Stimulated activated CD8-positive, alpha-beta memory T cell treated with anti-CD3 and anti-CD28 coated beads, Interleukin-15, amount 100 ng/mL, for 48 hours (primary cell): Measurements from ENCODE around the gene DPP6.

Source experiments
- DNase-seq, 2 donors: peaks; one replicate each; pipeline ENCODE4 v3.0.0-alpha.2; 2020; ENCODE audit warnings: low read depth in 2 of 2

The DPP6 gene

DNA sequence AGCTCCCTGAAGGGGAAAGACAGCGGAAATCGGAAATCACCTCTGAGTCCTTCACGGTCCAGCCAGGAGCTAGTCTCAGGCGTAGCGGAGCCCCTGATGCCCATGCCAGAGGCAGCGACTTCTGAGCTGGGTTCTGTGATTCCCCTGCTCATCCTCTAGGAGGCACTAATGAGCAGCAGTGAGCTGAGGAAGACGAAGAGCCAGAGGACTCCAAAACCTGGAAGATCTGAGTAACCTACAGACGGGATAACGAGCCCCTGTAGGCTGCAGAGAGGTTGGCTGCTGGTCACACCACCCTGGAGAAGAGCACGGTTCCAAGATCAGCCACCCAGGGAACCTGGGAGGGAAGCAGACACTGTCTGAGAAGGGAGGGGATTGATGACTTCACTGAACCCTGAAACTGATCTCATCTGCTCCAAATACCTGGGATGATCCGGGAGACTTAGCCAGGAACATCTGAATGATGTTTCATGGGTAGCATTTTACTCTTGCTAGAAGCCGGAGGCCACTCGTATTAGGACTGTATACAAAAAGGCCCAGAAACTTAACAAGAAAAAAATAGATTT is 646.6 kb downstream of the DPP6 start:
- no peak for DNase-seq

DNA sequence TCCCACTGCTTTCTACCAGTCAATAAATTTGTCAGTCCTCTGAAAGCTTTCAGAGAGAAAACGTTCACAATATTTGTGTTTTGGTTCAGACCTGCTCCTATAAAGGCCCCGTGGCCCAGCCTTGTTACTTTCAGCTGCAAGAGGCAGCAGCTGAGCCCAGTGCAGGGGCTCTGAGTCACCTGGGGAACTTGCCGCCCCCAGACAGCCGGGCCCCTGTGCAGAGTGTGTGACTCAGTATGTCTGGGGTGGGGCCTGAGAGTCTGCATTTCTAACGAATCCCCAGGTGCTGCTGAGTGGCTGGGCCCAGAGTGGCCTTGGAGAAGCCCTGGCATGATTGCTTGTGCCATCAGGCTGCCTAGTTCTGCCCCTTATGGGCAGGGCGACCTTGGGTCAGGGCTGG is 647.2 kb downstream of the DPP6 start:
- peak; percentile 3 to 7 for DNase-seq

DNA sequence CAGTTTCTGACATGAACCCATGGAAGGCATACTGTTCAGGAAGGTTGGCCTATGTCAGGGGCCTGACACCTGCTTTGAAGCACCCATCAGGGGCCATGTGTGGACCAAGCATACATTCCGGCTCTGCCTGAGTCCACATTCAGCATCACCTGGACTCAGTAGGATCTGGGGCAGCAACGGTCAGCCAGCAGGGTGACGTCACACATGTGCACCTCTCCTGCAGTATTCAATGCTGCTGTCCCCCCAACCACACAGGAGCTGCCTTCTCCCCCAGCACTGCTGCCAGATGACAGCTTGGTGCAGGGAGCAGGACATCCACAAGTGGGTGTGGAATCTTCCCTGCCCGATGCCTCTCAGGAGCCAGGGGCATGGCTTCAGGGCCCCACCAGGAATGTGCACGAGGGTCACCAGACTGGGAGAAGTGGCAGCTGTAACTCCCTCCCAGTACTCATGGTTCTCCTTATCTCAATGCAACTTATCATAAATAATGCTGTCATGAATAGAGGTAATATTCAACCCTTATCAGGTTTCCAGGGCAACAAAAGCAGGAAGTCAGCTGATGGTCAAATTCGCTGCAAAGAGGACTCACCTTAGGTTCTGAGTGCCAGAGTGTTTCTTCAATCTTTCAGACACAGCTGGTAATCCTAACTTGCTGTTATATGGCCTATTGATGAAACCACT is 657.8 kb downstream of the DPP6 start:
- DNase-seq = no peak

DNA sequence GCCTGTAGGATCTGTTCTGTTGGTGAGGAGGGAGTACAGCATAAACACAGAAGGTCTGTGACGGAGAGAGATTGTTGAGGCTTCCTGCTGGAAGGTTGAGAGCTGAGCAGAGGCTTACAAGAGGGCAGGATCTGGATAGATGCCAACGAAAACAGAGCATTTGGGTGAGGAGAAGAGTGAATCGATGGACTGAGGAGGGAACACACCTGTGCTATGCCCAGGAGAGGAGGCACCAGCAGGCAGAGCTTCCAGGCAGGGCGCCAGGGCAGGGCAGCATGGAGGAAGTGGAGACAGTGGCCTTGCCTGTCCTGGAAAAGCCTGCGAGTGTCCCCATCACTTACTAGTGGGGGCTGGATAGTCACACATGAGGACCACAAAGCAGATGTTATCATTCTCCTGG is 667.8 kb downstream of the DPP6 start:
- no peak for DNase-seq

DNA sequence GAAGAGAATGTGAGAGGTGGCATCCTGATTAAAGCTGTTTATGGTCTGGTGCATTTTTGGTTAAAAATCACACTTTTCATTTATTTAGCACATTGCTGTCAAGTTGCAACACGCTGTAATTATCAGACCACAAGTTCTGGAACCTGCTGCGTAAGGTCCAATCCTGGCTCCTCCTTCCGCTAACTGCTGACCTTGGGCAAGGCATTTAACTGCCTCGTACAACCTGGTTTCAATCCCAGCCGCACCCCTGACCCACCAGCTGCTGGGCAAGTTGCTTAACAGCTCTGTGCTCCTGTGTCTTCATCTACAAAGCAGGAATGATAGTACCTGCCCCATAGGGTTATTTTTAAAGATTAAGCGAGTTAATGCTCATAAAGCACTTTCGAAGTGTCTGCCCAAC is 668.9 kb downstream of the DPP6 start:
- no peak for DNase-seq

DNA sequence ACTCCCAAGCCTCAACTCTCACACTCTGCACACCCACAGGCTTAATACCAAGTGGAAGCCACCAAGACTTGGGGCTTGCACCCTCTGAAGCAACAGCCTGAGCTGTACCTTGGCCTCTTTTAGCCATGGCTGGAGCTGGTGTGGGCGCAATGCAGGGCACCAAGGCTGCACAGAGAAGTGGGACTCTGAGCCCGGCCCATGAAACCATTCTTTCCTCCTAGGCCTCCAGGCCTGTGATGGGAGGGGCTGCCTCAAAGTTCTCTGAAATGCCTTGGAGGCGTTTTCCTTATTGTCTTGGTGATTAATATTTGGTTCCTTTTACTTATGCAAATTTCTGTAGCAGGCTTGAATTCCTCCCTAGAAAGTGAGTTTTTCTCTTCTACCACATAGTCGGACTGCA is 674.2 kb downstream of the DPP6 start:
- no peak for DNase-seq

DNA sequence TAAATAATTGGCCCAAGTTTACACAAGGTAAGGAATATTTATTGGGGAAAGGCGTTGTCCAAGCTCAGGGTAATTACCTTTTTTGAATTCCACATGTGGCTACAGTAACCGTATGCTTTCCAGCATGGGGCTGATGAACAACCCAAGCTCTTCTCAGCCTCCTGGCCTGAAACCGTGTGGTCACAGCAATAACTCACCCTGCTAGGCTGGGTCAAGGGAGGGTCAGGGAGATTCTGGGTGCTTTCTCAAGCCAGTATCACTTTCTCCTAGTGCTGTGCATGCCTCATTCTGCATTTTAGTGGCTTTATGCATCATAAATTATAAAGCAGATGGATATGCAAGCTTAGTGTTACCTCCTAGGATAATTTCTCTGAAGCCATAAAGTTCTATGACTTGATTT is 676.9 kb downstream of the DPP6 start:
- no peak for DNase-seq

DNA sequence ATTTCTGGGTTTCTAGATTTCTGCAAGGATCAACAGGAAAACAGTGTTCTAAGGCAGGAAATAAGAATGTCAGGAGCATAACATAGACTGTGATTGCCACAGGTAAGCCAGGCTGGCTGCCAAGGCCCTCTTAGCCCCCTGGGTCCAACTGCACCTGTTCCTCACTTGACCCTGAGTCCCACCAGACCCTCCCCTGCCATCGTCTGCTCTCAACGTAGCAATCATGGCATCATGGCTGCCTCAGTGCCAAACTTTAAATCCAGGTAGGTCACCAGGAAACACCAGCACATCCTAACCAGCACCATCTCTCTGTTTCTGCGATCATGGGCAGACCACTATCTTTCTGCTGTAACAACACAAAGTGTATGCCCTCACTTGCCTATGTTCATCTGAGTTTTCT is 683.6 kb downstream of the DPP6 start:
- no peak for DNase-seq

DNA sequence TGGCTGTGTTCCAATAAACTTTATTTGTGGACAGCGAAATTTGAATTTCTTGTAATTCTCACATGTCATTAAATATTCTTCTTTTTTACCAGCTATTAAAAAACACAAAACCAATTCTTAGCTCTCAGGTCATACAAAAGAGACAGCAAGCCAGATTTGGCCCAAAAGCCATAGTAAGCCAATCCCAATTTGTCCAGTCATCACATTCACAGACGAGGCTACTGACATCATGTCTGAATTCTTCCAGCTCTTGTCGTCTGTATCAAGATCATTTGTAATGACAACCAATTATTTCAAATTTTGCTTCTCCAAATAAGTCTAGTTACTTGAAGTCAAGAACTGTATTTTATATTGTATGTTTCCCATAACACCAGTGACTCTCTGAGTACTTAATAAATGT is 684.2 kb downstream of the DPP6 start:
- no peak for DNase-seq

DNA sequence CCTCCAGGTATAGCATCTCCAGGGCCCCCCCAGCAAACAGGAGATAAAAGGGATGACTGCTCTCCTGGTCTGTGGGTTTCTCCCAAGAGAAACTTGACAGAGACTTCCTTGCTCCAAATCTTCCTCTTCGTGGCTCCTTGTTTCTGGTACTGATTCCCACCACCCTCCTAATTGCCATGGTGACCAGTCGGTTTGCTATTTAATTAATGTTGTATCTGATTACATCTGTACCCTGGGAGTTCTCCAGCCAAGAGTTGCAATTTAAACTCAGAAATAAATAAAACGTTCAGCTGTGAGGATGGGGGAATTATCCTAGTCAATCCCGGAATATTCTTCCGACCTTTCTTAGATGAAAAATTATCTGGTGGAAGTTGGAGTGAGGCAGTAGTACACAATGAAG is 686.0 kb downstream of the DPP6 start:
- DNase-seq = no peak

DNA sequence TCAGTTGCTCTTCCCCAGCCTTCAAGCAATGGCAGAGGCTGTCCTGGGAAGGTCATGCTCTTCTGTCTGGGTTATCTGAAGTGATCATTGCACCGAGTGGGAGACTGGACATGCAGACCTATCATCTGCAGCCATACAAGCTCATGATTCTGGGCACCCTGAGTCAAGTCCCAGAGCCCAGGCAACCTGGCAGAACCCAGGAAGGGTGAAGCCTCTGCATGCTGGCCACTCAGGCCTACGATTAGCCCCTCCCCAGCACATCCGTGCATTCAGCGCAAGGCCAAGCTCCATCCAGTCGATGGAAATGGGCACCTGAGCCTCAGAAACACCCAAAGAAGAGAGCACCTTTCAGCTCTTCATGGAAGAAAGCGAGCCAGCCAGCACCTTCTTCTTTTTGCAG is 688.9 kb downstream of the DPP6 start:
- no peak for DNase-seq

DNA sequence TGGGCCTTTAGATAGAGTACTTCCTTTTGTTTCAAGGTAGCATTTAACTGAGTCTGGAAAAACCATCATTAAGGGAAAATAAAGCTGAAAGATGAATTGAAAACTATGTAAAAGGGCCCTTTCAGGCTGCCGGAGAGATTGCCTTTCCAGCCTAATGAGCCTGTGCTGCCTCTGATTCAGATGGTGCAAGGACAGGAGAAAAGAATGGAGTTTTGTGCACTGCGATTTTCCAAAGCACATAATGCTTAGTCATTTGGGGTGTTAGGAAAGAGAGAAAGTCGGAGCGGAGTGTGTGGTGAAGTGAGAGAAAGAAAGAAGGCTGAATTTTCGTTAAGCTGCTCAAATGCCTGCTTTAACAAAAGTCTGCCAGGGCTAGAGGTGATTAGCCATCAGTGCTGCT is 691.0 kb downstream of the DPP6 start:
- DNase-seq = no peak

DNA sequence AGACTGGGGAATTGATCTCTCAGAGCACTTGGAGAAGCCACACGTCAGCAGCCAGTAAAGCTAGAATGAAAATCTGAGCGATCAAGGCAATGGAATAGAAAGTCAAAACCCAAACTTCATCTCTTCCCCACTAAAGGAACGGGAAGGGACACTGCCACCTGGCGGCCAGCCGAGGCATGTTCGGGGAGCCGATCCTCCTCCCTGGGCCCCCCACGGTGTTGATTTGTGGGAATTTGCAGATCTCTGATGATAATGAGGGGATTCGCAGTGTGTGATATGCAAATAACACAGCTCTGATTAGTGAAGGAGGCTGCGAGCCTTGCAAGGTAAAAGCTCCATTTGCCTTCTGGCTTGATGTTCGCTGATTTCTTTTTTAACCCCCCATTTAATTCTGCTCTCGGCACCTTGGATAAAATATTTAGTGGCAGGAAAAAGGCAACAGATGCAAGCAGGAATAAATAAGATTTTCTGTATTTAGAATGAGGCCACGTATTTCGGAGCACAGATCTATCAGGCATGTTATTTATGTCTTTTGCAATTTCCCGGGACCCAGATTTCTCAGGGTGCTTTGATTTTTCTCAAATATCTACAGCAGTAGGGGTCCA is 692.2 kb downstream of the DPP6 start:
- DNase-seq = peak in 1 of 2 donors; percentile 1

DNA sequence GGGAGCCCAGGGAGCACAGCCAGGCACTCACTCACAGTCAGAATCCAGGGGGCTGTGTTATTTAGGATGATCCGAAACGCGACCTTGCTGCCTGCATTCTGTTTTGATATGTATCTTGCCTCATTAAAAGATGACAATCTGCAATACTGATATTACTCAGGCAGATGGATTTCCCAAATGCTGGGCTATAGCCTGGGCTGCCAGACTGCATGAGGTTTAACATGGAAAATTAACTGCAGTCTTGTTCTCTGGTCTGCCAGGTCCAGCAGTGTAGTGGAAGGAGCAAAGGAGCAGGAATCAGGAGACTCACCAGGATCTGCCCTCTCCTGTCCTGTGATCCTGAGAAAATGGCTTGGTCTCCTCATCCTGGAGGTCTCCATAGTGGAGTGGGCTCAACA is 692.7 kb downstream of the DPP6 start:
- no peak for DNase-seq

DNA sequence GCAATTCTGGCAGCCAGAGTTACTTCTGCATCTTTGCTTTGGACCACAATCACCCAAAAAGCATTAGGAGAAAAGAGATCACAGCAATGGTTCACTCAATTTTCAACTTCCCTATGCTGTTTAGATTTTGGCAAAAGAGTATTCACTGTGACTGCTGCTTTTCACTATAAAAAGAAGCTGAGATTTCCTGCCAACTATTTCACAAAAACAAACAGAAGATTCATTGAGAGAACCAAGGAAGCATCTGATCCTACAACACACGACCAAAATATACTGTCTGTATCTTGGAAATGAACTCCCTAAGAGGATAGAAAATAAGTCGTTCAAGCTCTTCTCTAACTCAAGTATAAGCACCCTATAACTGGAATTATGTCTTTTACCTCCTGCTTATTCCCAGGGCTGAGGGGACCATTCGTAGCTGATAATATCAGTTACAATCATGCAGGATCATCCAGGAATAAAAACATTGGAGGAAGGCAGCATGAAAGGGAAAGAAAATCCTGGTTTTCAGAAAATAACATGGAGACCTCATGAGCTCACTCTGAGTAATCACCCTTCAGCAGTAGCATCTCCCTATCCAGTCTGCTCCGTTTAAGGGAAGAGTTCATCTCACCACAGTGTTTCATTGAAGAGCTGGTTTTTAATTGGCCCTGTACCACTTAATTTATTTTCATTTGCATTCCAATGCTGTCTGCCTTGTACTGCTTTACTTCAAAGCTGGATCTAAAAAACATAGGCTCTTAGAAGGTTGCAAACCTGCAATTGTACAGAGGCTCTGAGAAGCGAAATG is 694.6 kb downstream of the DPP6 start:
- DNase-seq = no peak

DNA sequence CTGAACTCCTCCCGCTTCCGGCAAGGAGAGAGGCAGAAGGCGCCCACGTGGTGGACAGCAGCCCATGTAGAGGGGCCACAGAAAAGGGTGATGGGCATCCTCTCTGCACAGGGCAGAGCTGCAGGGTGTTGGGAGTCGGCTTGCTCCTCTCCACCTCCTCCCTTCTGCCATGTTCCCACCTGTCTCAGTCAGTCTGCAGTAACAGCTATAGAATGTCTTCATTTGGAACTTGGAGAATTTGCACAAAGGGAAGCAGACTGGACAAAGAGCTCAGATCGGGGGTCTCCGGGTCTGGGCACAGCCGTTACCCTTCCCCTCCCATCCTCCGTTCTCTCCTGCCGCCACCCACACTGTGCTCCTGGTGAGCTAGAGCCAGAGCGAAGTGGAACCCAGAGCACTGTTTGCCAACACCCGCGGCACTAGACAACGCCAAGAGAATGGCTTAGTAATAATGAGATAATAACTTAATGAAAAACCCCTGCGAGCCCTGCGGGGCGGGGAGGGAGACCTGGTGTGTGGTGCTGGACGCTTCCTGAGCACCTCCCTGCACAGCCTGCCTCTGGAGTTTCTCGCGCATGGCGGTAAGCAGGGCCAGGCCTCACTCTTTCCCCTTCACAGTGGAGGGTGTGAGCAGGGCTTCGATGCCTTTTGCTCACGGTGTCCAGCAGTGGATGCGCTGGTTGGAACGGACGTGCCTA is 696.0 kb downstream of the DPP6 start:
- DNase-seq = no peak

DNA sequence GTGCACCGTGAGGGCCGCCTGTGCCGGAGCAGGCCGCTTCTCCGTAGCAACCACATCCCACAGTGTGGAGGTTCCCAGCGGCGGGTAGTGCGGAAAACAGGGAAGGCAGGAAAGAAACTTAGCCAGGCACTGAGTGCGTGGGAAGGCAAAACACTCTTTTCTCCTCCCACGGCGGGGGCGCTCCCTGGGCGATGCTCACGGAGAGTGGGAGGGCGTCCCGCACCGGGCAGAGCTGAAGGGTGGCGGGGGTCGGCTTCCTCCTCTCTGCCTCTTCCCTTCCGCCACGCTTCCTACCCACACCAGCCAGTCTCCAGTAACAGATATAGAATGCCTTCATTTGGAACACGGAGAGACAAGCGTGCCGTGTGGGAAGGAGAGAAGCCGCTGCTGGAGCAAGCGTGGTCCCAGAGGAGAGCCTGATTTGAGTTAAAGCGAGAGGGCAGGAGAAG is 698.2 kb downstream of the DPP6 start:
- no peak for DNase-seq

DNA sequence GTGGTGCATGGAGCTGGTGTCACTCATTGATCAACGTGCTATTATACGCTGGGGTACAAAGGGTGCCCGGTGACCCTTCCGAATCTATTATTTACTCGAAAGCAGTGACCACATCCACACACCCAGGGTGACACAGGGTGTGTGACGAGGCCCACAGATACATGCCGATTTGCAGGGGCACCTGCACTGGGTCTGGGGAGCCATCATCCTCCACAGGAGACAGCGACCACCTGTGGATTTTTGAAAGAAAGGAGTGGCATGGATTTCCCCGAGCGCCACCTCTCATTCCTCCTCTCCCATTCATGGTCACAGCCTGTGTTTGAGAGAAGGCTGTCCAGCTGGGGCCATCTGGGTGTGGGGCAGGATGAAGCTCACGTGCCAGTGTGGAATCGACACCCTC is 701.0 kb downstream of the DPP6 start:
- DNase-seq = no peak

DNA sequence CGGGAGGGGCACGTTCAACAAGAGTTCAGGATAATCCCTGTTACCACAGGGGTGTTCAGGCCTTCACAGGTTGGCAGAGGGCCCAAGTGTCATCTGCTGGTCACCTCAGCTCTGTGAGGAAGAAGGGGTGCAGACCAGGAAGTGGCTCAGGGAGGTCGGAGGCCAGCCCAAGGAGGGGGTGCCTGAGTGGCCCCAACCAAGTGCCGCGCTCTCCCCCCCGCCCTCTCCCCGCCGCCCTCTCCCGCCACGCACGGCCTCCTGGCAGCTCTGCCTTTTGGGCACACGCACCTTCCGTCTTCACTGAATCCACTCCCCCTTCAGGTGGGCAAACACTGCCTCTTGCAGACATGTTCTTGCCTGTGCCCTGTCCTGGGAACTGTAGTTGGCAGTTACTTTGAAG is 705.6 kb downstream of the DPP6 start:
- DNase-seq = no peak

DNA sequence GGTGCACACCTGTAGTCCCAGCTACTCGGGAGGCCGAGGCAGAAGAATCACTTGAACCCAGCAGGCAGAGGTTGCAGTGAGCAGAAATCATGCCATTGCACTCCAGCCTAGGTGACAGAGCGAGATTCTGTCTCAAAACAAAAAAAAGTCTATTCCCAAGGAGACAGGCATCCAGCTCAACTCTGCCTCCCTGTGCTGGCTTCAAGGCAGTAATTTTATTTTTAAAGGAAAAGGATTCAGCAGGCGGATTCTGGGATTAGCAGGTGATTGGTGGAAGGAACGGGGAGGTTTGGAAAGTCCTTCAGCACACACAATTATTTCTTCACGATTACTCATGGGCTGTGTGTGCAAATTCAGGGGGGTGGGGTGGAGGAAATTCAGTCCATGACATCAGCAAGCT is 707.8 kb downstream of the DPP6 start:
- no peak for DNase-seq

DNA sequence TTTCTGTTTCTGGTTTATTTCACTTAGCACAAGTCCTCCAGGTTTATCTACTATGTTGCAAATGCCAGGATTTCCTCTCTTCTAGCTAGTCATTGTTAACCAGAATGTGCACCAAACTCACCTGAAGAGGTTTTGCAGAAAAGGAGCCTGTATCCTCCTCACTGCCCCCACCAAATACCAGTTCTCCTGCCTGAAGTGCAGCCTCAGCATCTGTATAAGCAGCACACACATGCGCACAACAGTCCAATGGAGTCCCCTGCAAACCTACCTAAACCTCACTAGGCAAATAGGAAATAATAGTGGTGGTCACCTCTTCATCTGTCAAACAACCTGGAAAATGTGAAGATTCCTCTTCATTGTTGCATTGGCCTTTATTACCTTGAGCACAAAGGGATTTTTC is 712.9 kb downstream of the DPP6 start:
- DNase-seq = no peak

DNA sequence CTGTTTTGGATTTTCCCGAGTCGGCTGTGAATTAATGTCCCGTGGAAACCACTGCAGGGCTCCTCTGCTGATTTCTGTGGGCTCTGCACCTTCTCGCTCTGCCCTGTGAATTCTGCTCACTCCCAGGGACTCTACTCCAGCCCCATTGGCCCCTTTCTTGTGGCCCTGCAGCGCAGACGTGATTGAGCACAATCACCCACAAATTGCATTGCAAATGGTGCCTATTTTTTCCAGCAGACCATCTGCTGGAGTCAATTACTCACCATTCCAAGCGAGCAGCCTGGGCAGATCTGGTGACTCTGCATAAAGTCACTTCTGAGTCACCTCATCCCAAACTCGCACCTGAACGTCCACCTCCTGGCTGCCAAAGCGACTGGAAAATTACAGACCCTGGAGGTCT is 714.9 kb downstream of the DPP6 start:
- DNase-seq = no peak
